SU-DHL-6 (cell line): Measurements from ENCODE around the gene EMC7.
"Not testable (repeated sequence)": the region's sequence is repeated elsewhere in the genome, so short reads cannot be mapped to it uniquely, and the experiment has no call there.

Experiments used
- EZH2phosphoT487 ChIP-seq: fragments of 200-600 bp; sonication (generic), shearing (Covaris generic); conservative IDR thresholded peaks from 2 replicates; pipeline ENCODE4 v1.6.1; 2018; ENCODE audit warnings: mild to moderate bottlenecking, antibody characterized with exemption, low read length, moderate library complexity, mixed read lengths
- TF ChIP-seq, protein P1 (sequence below): fragments of 200-600 bp; sonication (generic); IDR thresholded peaks from one replicate; pipeline ENCODE4 v1.5.1; 2017; ENCODE audit warnings: antibody characterized with exemption, mild to moderate bottlenecking, low read length, moderate library complexity; ENCODE audit not compliant: insufficient read depth, poor library complexity, severe bottlenecking

GRCh38 chr15:34121786-34122185 lies 20.1 kb upstream of the EMC7 start:
- TF ChIP-seq, protein P1, sequence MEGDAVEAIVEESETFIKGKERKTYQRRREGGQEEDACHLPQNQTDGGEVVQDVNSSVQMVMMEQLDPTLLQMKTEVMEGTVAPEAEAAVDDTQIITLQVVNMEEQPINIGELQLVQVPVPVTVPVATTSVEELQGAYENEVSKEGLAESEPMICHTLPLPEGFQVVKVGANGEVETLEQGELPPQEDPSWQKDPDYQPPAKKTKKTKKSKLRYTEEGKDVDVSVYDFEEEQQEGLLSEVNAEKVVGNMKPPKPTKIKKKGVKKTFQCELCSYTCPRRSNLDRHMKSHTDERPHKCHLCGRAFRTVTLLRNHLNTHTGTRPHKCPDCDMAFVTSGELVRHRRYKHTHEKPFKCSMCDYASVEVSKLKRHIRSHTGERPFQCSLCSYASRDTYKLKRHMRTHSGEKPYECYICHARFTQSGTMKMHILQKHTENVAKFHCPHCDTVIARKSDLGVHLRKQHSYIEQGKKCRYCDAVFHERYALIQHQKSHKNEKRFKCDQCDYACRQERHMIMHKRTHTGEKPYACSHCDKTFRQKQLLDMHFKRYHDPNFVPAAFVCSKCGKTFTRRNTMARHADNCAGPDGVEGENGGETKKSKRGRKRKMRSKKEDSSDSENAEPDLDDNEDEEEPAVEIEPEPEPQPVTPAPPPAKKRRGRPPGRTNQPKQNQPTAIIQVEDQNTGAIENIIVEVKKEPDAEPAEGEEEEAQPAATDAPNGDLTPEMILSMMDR: not testable (repeated sequence)
- TF ChIP-seq EZH2phosphoT487: not testable (repeated sequence)
